ENCODE data around the gene PIH1D1. TPM values are rescaled to one million over a fixed set of nuclear protein-coding genes. Genes with fewer than 3 reads are reported as not detected.

The PIH1D1 gene
- total and polyA plus RNA-seq, 2 of the 13 experiments (the other 11 are each of a cell fraction or from before 2014, with no cell fraction given) = 110 to 137 TPM

DNA sequence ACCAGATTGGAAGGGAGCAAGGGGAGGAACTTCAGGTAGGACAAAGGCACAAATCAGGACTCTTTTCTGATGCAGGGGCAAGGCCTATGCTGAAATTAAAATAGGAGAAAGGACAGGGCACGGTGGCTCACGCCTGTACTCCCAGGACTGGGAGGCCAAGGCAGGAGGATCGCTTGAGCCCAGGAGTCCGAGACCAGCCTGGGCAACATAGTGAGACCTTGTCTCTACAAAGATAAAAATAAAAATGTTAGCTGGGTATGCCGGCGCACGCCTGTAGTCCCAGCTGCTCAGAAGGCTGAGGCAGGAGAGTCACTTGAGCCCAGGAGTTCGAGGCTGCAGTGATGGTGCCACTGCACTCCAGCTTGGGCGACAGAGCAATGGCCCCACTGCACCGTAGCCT is 15.9 kb downstream of the PIH1D1 start:
- ChIA-PET POLR2A (interaction anchor here (1.0 to 1.1 kb wide), 2 partner anchors 18 kb away, joined by 3 to 5 read pairs; partner anchors contain the start of gene ALDH16A1), CTCF (ENCODE audit: low intra/inter-chr PET ratio, low total read pairs) (no interaction called here)
- H3K79me2 ChIP-seq (ENCODE audit: insufficient read depth, low read length) = no peaks in the 10 kb centered on the region
- H3K9ac ChIP-seq (ENCODE audit: insufficient read depth, low read depth, low read length) = no peak overlapping the region
- 66% methylated on average over 10 of the region's 10 CpGs for WGBS (ENCODE audit: low lambda C conversion rate)
- in situ Hi-C loops (cut with HindIII; ENCODE audit: extremely low pct_ligation_motif_present, low pct_unique_long_range_greater_than_20kb) (no loop called here), intact Hi-C loops (cut with micrococcal nuclease; ENCODE audit: unreplicated experiment) (no loop called here)
- no peak for ATAC-seq
- FAIRE-seq = no peak
- no TSS peak for BruUV-seq (replicated peaks)
- no peaks in the 10 kb centered on the region for H3K36me3 ChIP-seq (replicated peaks in 1 of 2; ENCODE audit: control insufficient read depth in 1 of 2, insufficient read depth in 2 of 2, low read length in 2 of 2)
- H4K20me1 ChIP-seq (ENCODE audit: insufficient read depth, low read length) = no peaks in the 10 kb centered on the region
- no peak overlapping the region for H3K27ac ChIP-seq (ENCODE audit: extremely low read length, insufficient read depth, low read length)
- no peak for DNase-seq (ENCODE audit: low spot score)
- H3K4me2 ChIP-seq (ENCODE audit: low read depth, low read length) = no peak overlapping the region
- H3K27me3 ChIP-seq (ENCODE audit: control insufficient read depth in 1 of 2, insufficient read depth in 2 of 2, low read length in 2 of 2) = peaks cover 11 to 87% of the 10 kb centered on the region in 2 experiments
- no peak overlapping the region for H2AFZ ChIP-seq (ENCODE audit: low read length)
- no peaks in the 10 kb centered on the region for H3K9me3 ChIP-seq (ENCODE audit: low read length)
- no peaks in the 10 kb centered on the region for H3K4me1 ChIP-seq (ENCODE audit: insufficient read depth, low read length)
- no peak overlapping the region for H3K4me3 ChIP-seq (replicated peaks in 1 of 3; ENCODE audit: insufficient read depth in 1 of 3, low read depth in 2 of 3, low read length in 3 of 3)
- TF ChIP-seq ZSCAN30 (CRISPR knock-in tag; IDR thresholded peaks at IDR 0.05) (no peak), ZNF646 (CRISPR knock-in tag; IDR thresholded peaks at IDR 0.05) (no peak), HDAC2 (CRISPR knock-in tag; IDR thresholded peaks at IDR 0.05) (no peak)
- TF ChIP-seq, protein P1, sequence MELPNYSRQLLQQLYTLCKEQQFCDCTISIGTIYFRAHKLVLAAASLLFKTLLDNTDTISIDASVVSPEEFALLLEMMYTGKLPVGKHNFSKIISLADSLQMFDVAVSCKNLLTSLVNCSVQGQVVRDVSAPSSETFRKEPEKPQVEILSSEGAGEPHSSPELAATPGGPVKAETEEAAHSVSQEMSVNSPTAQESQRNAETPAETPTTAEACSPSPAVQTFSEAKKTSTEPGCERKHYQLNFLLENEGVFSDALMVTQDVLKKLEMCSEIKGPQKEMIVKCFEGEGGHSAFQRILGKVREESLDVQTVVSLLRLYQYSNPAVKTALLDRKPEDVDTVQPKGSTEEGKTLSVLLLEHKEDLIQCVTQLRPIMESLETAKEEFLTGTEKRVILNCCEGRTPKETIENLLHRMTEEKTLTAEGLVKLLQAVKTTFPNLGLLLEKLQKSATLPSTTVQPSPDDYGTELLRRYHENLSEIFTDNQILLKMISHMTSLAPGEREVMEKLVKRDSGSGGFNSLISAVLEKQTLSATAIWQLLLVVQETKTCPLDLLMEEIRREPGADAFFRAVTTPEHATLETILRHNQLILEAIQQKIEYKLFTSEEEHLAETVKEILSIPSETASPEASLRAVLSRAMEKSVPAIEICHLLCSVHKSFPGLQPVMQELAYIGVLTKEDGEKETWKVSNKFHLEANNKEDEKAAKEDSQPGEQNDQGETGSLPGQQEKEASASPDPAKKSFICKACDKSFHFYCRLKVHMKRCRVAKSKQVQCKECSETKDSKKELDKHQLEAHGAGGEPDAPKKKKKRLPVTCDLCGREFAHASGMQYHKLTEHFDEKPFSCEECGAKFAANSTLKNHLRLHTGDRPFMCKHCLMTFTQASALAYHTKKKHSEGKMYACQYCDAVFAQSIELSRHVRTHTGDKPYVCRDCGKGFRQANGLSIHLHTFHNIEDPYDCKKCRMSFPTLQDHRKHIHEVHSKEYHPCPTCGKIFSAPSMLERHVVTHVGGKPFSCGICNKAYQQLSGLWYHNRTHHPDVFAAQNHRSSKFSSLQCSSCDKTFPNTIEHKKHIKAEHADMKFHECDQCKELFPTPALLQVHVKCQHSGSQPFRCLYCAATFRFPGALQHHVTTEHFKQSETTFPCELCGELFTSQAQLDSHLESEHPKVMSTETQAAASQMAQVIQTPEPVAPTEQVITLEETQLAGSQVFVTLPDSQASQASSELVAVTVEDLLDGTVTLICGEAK (IDR thresholded peaks at IDR 0.05) = no peak
- TF ChIP-seq, protein P1 (CRISPR knock-in tag; IDR thresholded peaks at IDR 0.05) = no peak
